Activated CD8-positive, alpha-beta memory T cell treated with anti-CD3 and anti-CD28 coated beads, Interleukin-2, amount 10 ng/mL, durations not matched to agents 7 days and 5 days (primary cell): ENCODE results near the gene NPM3. TPM values are rescaled to one million over a fixed set of nuclear protein-coding genes. Genes with fewer than 3 reads are reported as not detected.

Experiments
- ATAC-seq: fragments of 150-1000 bp; cut with Tn5 transposase; one replicate; pipeline ENCODE4 v1.10.0; 2021; ENCODE audit warnings: moderate library complexity
- CTCF ChIA-PET: fragments of 350-600 bp; sonication (Branson Sonifier 250); formaldehyde crosslinking; loops from one replicate; lab custom pipeline; 2021; ENCODE audit warnings: antibody characterized with exemption; lab: Charles Lee
- DNase-seq: peaks from one replicate; pipeline ENCODE4 v3.0.0-alpha.2; 2020
- H3K27ac Mint-ChIP-seq: one replicate; pipeline ENCODE4 v1.8.0; 2021; ENCODE audit warnings: mild to moderate bottlenecking, mixed read lengths
- H3K27me3 Mint-ChIP-seq: one replicate; pipeline ENCODE4 v1.8.0; 2021; ENCODE audit warnings: mixed read lengths
- H3K36me3 Mint-ChIP-seq: one replicate; pipeline ENCODE4 v1.8.0; 2021; ENCODE audit warnings: mild to moderate bottlenecking, mixed read lengths
- H3K4me1 Mint-ChIP-seq: one replicate; pipeline ENCODE4 v1.8.0; 2021; ENCODE audit warnings: mixed read lengths
- H3K4me3 Mint-ChIP-seq: one replicate; pipeline ENCODE4 v1.8.0; 2021; ENCODE audit warnings: mild to moderate bottlenecking, moderate library complexity, mixed read lengths
- H3K9me3 Mint-ChIP-seq: one replicate; pipeline ENCODE4 v1.8.0; 2022; ENCODE audit warnings: low read depth, mixed read lengths
- total RNA-seq, 2 experiments: library from RNA; stranded (reverse); gene quantifications; one replicate each; pipeline ENCODE4 v1.2.3, GENCODE V29; 2021

NPM3 gene
- total RNA-seq, 2 experiments from 2014 or later: 46.1 to 75.4 TPM

- CTCF ChIA-PET: interaction anchor here (1.2 kb wide), 2 partner anchors 16 to 147 kb away, joined by 3 to 4 read pairs; no protein-coding TSS in a partner anchor
- Mint-ChIP-seq H3K4me1 (no peaks in the 10 kb centered on the region), H3K36me3 (no peaks in the 10 kb centered on the region), H3K27me3 (peaks cover 30% of the 10 kb centered on the region), H3K9me3 (no peaks in the 10 kb centered on the region), H3K27ac (no peak overlapping the region), H3K4me3 (no peak overlapping the region)
- no peak for ATAC-seq
- DNase-seq: no peak
These were observed 33.9 kb downstream of the NPM3 start for GRCh38 chr10:101749047-101750016.

- no peak for DNase-seq
- no peaks in the 10 kb centered on the region for H3K36me3 Mint-ChIP-seq
- CTCF ChIA-PET: interaction anchor here (1.2 kb wide), 1 partner anchor 15 kb away, joined by 3 read pairs; no protein-coding TSS in a partner anchor
- H3K9me3 Mint-ChIP-seq: no peaks in the 10 kb centered on the region
- H3K27me3 Mint-ChIP-seq: peaks cover 26% of the 10 kb centered on the region
- no peak for ATAC-seq
- H3K4me3 Mint-ChIP-seq: no peak overlapping the region
- no peaks in the 10 kb centered on the region for H3K4me1 Mint-ChIP-seq
- no peak overlapping the region for H3K27ac Mint-ChIP-seq
These were observed 34.8 kb downstream of the NPM3 start for GRCh38 chr10:101748496-101748895.

GRCh38 chr10:101745074-101745696, 38.1 kb downstream of the NPM3 start:
- no peaks in the 10 kb centered on the region for H3K4me1 Mint-ChIP-seq
- ATAC-seq (no peak), DNase-seq (no peak)
- CTCF ChIA-PET: no interaction called here
- H3K27me3 Mint-ChIP-seq: peaks cover 26% of the 10 kb centered on the region
- no peaks in the 10 kb centered on the region for H3K36me3 Mint-ChIP-seq
- H3K9me3 Mint-ChIP-seq: no peaks in the 10 kb centered on the region
- H3K4me3 Mint-ChIP-seq: no peak overlapping the region
- H3K27ac Mint-ChIP-seq: no peak overlapping the region

- Mint-ChIP-seq H3K36me3 (no peaks in the 10 kb centered on the region), H3K27ac (no peak overlapping the region), H3K27me3 (peaks cover 29% of the 10 kb centered on the region), H3K4me1 (no peaks in the 10 kb centered on the region), H3K4me3 (no peak overlapping the region), H3K9me3 (no peaks in the 10 kb centered on the region)
- ATAC-seq (no peak), DNase-seq (no peak)
- CTCF ChIA-PET: interaction anchor here (1.2 kb wide), 1 partner anchor 601 kb away, joined by 3 read pairs; no protein-coding TSS in a partner anchor
These were observed 39.0 kb downstream of the NPM3 start for GRCh38 chr10:101744267-101744666.

GRCh38 chr10:101741938-101742337, 41.3 kb downstream of the NPM3 start:
- Mint-ChIP-seq H3K27me3 (peaks cover 29% of the 10 kb centered on the region), H3K27ac (no peak overlapping the region), H3K36me3 (no peaks in the 10 kb centered on the region), H3K4me1 (no peaks in the 10 kb centered on the region), H3K4me3 (no peak overlapping the region), H3K9me3 (no peaks in the 10 kb centered on the region)
- DNase-seq: no peak
- no peak for ATAC-seq
- CTCF ChIA-PET: no interaction called here

GRCh38 chr10:101736666-101737065, 46.6 kb downstream of the NPM3 start:
- Mint-ChIP-seq H3K4me3 (no peak overlapping the region), H3K27me3 (peaks cover 33% of the 10 kb centered on the region), H3K27ac (no peak overlapping the region), H3K9me3 (no peaks in the 10 kb centered on the region), H3K4me1 (no peaks in the 10 kb centered on the region), H3K36me3 (no peaks in the 10 kb centered on the region)
- ATAC-seq: no peak
- CTCF ChIA-PET: no interaction called here
- no peak for DNase-seq

DNA sequence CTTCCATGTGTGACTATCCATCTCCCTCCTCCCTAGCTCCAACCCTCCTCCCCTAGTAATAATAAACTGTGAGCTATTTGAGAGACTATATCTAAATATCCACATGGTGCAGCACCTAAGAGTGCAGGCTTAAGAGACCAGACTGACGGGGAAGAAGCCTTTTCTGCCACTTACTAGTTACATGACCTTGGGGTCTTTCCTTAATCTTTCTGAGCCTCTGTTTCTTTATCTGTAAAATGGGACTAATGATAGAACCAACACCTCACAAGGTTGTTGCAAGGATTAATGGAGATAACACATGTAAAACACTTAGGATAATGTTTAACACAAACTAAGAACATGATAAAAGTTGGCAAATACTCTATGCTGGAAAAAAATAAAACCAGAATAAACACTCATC, 51.1 kb downstream of the NPM3 start:
- no peak overlapping the region for H3K27ac Mint-ChIP-seq
- no peaks in the 10 kb centered on the region for H3K9me3 Mint-ChIP-seq
- peaks cover 29% of the 10 kb centered on the region for H3K27me3 Mint-ChIP-seq
- CTCF ChIA-PET: no interaction called here
- no peak for DNase-seq
- ATAC-seq: no peak
- no peaks in the 10 kb centered on the region for H3K36me3 Mint-ChIP-seq
- H3K4me1 Mint-ChIP-seq: no peaks in the 10 kb centered on the region
- H3K4me3 Mint-ChIP-seq: no peak overlapping the region

Other genes with a start within 250 kb of the NPM3 start
- 10 to 100 TPM; 30.5 to 34.1 TPM for gene POLL, start 195.2 kb downstream of the NPM3 start, total RNA-seq
- gene DPCD, start 195.1 kb downstream of the NPM3 start, total RNA-seq: 1 to 10 TPM; 3.7 to 4.2 TPM
- gene FBXW4, start 88.3 kb downstream of the NPM3 start, total RNA-seq: 10 to 100 TPM; 36.7 to 46.2 TPM
- gene FGF8, start 7.3 kb downstream of the NPM3 start, total RNA-seq: not detected
- 100 to 1,000 TPM; 120 to 139 TPM for gene OGA, start 35.0 kb upstream of the NPM3 start, total RNA-seq
- 1 to 10 TPM; 1.6 to 2.3 TPM for gene KCNIP2, start 60.4 kb upstream of the NPM3 start, total RNA-seq